Heart right ventricle (tissue), 16 donors: ENCODE measurements around the gene LAMA1. TPM values are rescaled to one million over a fixed set of nuclear protein-coding genes. Genes with fewer than 3 reads are reported as not detected.

Source experiments
- ATAC-seq, 8 donors: fragments of 200-7000 bp; cut with Tn5 transposase; one replicate each; pipeline ENCODE4 v1.9.1; 2020; ENCODE audit warnings: mild to moderate bottlenecking in 8 of 8, moderate library complexity in 8 of 8, moderate number of reproducible peaks in 1 of 8
- DNase-seq, 2 donors: peaks; one replicate each; pipeline ENCODE4 v3.0.0-alpha.2; 2020
- H3K27ac ChIP-seq, 10 donors: fragments of 200-600 bp; sonication (generic) in 2 of 10; one replicate each; pipeline versions ENCODE4 v1.5.0 to v1.8.0; 2020 to 2022; ENCODE audit warnings: mild to moderate bottlenecking in 3 of 10
- H3K27me3 ChIP-seq, 7 donors: fragments of 200-600 bp; one replicate each; pipeline ENCODE4 v1.8.0; 2021 to 2022; ENCODE audit warnings: mild to moderate bottlenecking in 2 of 7
- H3K36me3 ChIP-seq, 9 donors: fragments of 200-600 bp; sonication (generic) in 1 of 9; one replicate each; pipeline versions ENCODE4 v1.5.0 to v1.8.0; 2020 to 2022; ENCODE audit warnings: mild to moderate bottlenecking in 2 of 9
- H3K4me1 ChIP-seq, 9 donors: fragments of 200-600 bp; sonication (generic) in 1 of 9; one replicate each; pipeline versions ENCODE4 v1.5.0 to v1.8.0; 2020 to 2022; ENCODE audit warnings: mild to moderate bottlenecking in 4 of 9
- H3K4me3 ChIP-seq, 10 donors: fragments of 200-600 bp; sonication (generic) in 2 of 10; one replicate each; pipeline versions ENCODE4 v1.5.0 to v1.8.0; 2020 to 2022; ENCODE audit warnings: mild to moderate bottlenecking in 7 of 10, moderate library complexity in 2 of 10
- H3K9me3 ChIP-seq, 11 donors: fragments of 200-600 bp in 10 of 11; sonication (generic) in 2 of 11; one replicate each; pipeline versions ENCODE4 v1.5.0 to v1.8.0; 2013 to 2022; ENCODE audit warnings: mild to moderate bottlenecking in 2 of 11, control low read depth in 1 of 11, moderate library complexity in 1 of 11
- WGBS, 2 donors: extraction: QIAGEN DNeasy Blood & Tissue Kit; methylation state at CpG; one replicate each; pipeline ENCODE4 v1.1.7; 2013; ENCODE audit warnings: inconsistent platforms in 1 of 2; 5-methylcytosine and 5-hydroxymethylcytosine counted together
- intact Hi-C, 10 donors: fragments of 100-400 bp; cut with DNase I; formaldehyde crosslinking; loops; one replicate each; pipeline versions ENCODE4 v1.11.1 to v1.14.2; 2022
- polyA plus RNA-seq, 2 donors: library from polyadenylated mRNA; stranded (reverse); fragments of 200-250 nt; gene quantifications; one replicate each; pipeline ENCODE4 v1.2.3, GENCODE V29; 2013
- total RNA-seq, 10 donors: library from RNA; stranded (reverse); fragmentation: NEBNext Ultra II Directional in 3 of 10; extraction: Animal tissue kit (Norgen Biotek cat#: 25700) in 3 of 10; gene quantifications; one replicate each; pipeline versions ENCODE4 v1.2.1 to v1.2.4, GENCODE V29; 2021 to 2023
- TF ChIP-seq, protein P1 (sequence below), 9 donors: fragments of 200-600 bp; sonication (generic) in 2 of 9; IDR thresholded peaks; one replicate each; pipeline versions ENCODE4 v1.5.0 to v1.8.0; 2021 to 2022; ENCODE audit warnings: antibody characterized with exemption in 9 of 9, mild to moderate bottlenecking in 5 of 9, moderate library complexity in 1 of 9
- donor health status: Arrhythmogenic right ventricular cardiomyopathy.
- donor health status: ischemic (EF 13 %, LVEDD 7.1; RV severe dilation, severe dysfunction).
- donor health status: healthy with polysubstance abuse.
- donor health status: DM: no; HTN: yes; CAD: no.
- donor health status: DM: no; HTN: no; CAD: no.
- donor health status: ischemic (EF 25% LVEDD 6.9; RV normal size, moderate dysfunction).
- donor health status: ischemic (EF 25% LVEDD 5.7; RV mildly dilated, moderate dysfunction).
- donor health status: healthy.
- donor health status: DM: yes; HTN: yes; CAD: no.
- donor health status: Ischemic cardiomyopathy.
- donor health status: ischemic (EF 35%, LVEDD 5.7; RV mildly dilated, moderate dysfunction).
- donor health status: nonischemic (EF 11% LVEDD 7.7; RV severe dilation, severe dysfunction).
- donor health status: DM: yes; HTN: yes; CAD: no.
- donor health status: PGD.
- donor health status: ischemic (EF 29% LVEDD 5.4; RV normal size, mild dysfunction).
- donor health status: nonischemic (EF 23%, LVEDD 6.1; RV moderate dilation, normal function).

The LAMA1 gene
- total and polyA plus RNA-seq, 12 donors = 0.05 to 0.82 (median 0.13) TPM; not detected in 4

DNA sequence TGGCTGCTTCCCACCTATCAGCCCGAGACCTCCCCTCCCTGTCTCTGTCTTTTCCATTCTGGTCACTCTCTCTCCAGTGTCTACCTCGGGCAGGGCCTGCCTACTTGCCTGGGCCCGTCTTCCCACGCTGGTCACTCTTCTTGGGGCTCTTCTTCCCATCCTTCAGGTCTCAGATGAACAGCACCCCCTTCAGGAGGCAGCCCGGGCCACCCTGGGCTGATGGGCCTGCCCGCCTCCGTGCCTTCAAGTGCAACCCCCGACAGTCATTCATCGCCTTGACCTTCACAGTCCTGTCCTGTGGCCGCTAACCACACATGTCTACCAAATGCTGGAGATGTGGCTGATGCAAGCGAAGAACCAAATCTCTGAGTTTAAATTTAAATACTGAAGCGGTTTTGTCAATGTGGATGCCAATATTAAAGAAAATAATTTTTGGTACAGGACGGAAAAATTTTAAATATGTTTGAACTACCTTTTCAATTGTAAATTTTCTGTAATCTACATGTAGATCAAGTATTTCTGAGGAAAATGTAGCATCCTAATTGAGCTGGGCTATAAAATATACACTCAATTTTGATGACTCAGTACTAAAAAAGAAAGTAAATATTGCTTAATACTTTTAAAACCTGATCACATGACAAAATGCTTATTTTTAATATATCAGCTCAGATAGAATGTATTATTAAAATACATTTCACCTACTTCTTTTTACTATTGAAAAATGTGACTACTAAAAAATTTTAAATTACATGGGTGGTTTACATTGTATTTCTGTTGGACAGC is 96.4 kb downstream of the LAMA1 start:
- Histone ChIP-seq H3K27me3 (no peaks in the 10 kb centered on the region), H3K9me3 (no peaks in the 10 kb centered on the region), H3K4me1 (no peaks in the 10 kb centered on the region), H3K4me3 (no peak overlapping the region), H3K27ac (no peak overlapping the region), H3K36me3 (no peaks in the 10 kb centered on the region)
- DNase-seq (no peak), ATAC-seq (no peak)
- TF ChIP-seq, protein P1, sequence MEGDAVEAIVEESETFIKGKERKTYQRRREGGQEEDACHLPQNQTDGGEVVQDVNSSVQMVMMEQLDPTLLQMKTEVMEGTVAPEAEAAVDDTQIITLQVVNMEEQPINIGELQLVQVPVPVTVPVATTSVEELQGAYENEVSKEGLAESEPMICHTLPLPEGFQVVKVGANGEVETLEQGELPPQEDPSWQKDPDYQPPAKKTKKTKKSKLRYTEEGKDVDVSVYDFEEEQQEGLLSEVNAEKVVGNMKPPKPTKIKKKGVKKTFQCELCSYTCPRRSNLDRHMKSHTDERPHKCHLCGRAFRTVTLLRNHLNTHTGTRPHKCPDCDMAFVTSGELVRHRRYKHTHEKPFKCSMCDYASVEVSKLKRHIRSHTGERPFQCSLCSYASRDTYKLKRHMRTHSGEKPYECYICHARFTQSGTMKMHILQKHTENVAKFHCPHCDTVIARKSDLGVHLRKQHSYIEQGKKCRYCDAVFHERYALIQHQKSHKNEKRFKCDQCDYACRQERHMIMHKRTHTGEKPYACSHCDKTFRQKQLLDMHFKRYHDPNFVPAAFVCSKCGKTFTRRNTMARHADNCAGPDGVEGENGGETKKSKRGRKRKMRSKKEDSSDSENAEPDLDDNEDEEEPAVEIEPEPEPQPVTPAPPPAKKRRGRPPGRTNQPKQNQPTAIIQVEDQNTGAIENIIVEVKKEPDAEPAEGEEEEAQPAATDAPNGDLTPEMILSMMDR (IDR thresholded peaks at IDR 0.05) = no peak
- 92 to 93% methylated on average over 13 of the region's 13 CpGs for WGBS, 2 donors
- intact Hi-C loops = loop anchor here in 1 of 10 donors (10.0 kb wide), 1 partner anchor 144 kb away; no protein-coding TSS in a partner anchor

DNA sequence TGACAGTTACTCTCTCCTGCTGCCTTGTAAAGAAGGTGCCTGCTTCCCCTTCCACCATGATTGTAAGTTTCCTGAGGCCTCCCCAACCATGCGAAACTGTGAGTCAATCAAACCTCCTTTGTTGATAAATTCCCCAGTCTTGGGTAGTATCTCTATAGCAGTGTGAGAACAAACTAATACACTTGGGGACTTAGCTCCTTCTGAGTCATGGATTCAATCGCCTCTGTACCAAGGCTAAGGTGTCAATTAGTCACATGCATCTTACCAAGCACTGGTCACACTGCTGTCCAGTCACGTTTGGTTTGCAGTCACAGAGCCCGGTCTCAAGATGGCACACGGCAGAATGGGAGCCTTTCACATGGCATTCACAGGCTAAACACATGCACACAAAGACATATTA is 100.6 kb downstream of the LAMA1 start:
- H3K27ac ChIP-seq = no peak overlapping the region
- DNase-seq = no peak
- ATAC-seq = no peak
- 85 to 92% methylated on average over 5 of the region's 5 CpGs for WGBS, 2 donors
- H3K4me3 ChIP-seq = no peak overlapping the region
- TF ChIP-seq, protein P1 (IDR thresholded peaks at IDR 0.05) = no peak
- no peaks in the 10 kb centered on the region for H3K36me3 ChIP-seq
- H3K27me3 ChIP-seq = no peaks in the 10 kb centered on the region
- intact Hi-C loops = no loop called here
- H3K4me1 ChIP-seq = no peaks in the 10 kb centered on the region
- H3K9me3 ChIP-seq = no peaks in the 10 kb centered on the region

DNA sequence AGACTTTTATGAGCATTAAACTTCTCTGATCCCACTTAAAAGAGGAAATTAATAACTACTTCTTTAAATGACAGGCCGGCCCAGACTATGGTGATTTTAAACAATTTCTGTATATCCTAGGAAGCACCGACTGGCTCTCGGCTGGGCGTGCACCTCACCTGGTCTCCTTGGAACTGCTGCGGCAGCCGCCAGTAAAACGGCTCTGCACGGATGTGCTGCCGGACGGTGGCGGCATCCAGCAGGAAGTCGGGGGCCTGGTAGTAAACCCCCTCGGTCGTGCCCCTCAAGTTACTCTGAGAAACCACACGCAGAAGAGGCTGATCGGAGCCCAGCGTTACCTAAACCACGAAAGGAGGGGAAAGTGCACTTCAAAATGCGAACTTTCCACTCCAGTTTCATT is 106.5 kb downstream of the LAMA1 start:
- TF ChIP-seq, protein P1 (IDR thresholded peaks at IDR 0.05) = no peak
- Histone ChIP-seq H3K4me1 (no peaks in the 10 kb centered on the region), H3K27me3 (peaks cover 0 to 5% (median 0%) of the 10 kb centered on the region in 7 donors), H3K27ac (no peak overlapping the region), H3K4me3 (no peak overlapping the region), H3K9me3 (no peaks in the 10 kb centered on the region), H3K36me3 (no peaks in the 10 kb centered on the region)
- intact Hi-C loops = no loop called here
- no peak for DNase-seq
- 74 to 82% methylated on average over 19 of the region's 19 CpGs for WGBS, 2 donors
- ATAC-seq = no peak

DNA sequence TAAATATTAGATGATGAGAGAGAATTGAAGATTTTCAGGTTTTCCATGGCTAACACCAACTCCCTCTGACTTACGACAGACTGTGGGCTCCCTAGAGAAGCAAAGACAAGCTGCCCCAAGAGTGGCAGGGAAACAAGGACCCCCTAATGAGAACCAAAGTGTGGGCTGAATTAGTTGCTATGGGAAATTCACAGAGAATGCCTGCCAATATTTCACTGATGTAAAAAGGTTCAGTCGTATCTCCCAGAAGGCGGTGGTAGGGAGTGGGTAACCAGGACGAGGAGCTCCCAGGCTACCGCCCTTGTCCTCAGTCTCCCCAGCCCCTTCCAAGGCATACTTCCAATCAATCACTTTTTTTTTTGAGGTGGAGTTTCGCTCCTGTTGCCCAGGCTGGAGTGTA is 113.6 kb downstream of the LAMA1 start:
- DNase-seq (no peak), ATAC-seq (no peak)
- TF ChIP-seq, protein P1 (IDR thresholded peaks at IDR 0.05) = no peak
- no peak overlapping the region for H3K4me3 ChIP-seq
- intact Hi-C loops = no loop called here
- H3K27me3 ChIP-seq = peaks cover 0 to 17% (median 6%) of the 10 kb centered on the region in 7 donors
- no peaks in the 10 kb centered on the region for H3K36me3 ChIP-seq
- 94 to 95% methylated on average over 6 of the region's 6 CpGs for WGBS, 2 donors
- no peaks in the 10 kb centered on the region for H3K4me1 ChIP-seq
- H3K27ac ChIP-seq = no peak overlapping the region
- H3K9me3 ChIP-seq = no peaks in the 10 kb centered on the region
